Measurements from ENCODE around the gene ENO3.

The ENO3 gene

DNA sequence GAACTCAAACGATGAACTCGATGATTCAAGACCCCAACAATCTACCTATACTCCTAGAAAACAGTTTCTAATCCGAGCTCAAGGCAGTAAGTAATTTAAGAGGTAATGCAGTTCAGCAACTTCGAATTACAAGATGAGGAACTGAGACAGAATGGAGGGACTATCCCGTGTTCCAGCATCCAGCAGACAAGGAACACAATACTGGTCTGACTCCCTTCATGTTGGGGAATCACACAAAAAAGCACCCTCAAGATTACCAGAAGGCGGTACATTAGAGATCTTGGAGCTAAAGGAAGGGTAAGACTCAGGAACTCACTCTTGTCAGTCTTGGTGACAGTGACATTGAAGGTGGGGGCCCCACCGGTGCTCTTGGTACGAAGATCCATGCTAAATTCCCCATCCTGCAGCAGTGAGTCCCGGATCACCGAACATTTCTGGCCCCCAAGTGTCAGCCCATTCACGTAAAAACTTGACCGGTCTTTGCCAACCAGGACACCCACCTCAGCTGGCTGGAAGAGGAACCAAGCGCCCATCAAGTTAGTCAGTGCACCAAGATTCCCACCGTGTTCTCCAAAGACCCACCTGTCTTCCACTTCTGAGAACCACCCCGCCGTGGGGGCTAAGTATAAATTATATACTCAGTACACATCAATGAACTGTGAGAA is 4.5 kb upstream of the ENO3 start:
- Histone ChIP-seq H3K9ac (ENCODE audit: low read length) (peak overlapping the region; percentile 99), H3K4me1 (ENCODE audit: control insufficient read depth, insufficient read depth, low read length) (peaks cover 37% of the 10 kb centered on the region), H3K27me3 (ENCODE audit: control insufficient read depth, insufficient read depth, low read length) (no peaks in the 10 kb centered on the region), H3K4me3 (ENCODE audit: low read length) (peak overlapping the region; percentile 44), H3K9me3 (ENCODE audit: control insufficient read depth, low read length) (no peaks in the 10 kb centered on the region), H3K36me3 (ENCODE audit: control insufficient read depth, insufficient read depth, low read length) (peaks cover 5% of the 10 kb centered on the region)

- peaks cover 34% of the 10 kb centered on the region for H3K4me1 ChIP-seq (ENCODE audit: control insufficient read depth, insufficient read depth, low read length)
- H3K27me3 ChIP-seq (ENCODE audit: control insufficient read depth, insufficient read depth, low read length): no peaks in the 10 kb centered on the region
- peak overlapping the region; percentile 44 for H3K4me3 ChIP-seq (ENCODE audit: low read length)
- peak overlapping the region; percentile 99 for H3K9ac ChIP-seq (ENCODE audit: low read length)
- no peaks in the 10 kb centered on the region for H3K9me3 ChIP-seq (ENCODE audit: control insufficient read depth, low read length)
- peaks cover 5% of the 10 kb centered on the region for H3K36me3 ChIP-seq (ENCODE audit: control insufficient read depth, insufficient read depth, low read length)
Observed at GRCh38 chr17:4947010-4947410, 3.9 kb upstream of the ENO3 start.

GRCh38 chr17:4947411-4948165 is 3.3 kb upstream of the ENO3 start:
- H3K4me3 ChIP-seq (ENCODE audit: low read length): peak overlapping the region; percentile 84
- H3K4me1 ChIP-seq (ENCODE audit: control insufficient read depth, insufficient read depth, low read length): peaks cover 34% of the 10 kb centered on the region
- H3K27me3 ChIP-seq (ENCODE audit: control insufficient read depth, insufficient read depth, low read length): no peaks in the 10 kb centered on the region
- H3K36me3 ChIP-seq (ENCODE audit: control insufficient read depth, insufficient read depth, low read length): peaks cover 5% of the 10 kb centered on the region
- no peaks in the 10 kb centered on the region for H3K9me3 ChIP-seq (ENCODE audit: control insufficient read depth, low read length)
- peak overlapping the region; percentile 99 for H3K9ac ChIP-seq (ENCODE audit: low read length)

- H3K4me1 ChIP-seq (ENCODE audit: control insufficient read depth, insufficient read depth, low read length): peaks cover 38% of the 10 kb centered on the region
- peak within 1 kb of the TSS; percentile 84 for H3K4me3 ChIP-seq (ENCODE audit: low read length)
Observed at GRCh38 chr17:4948166-4948930, 2.6 kb upstream of the ENO3 start, which contains the start of gene PFN1. Gene PFN1, minus strand, starts transcription at chr17:4948530. Its CDS starts 136 bp downstream, at chr17:4948394.

GRCh38 chr17:4948931-4949320 is 2.0 kb upstream of the ENO3 start:
- Histone ChIP-seq H3K36me3 (ENCODE audit: control insufficient read depth, insufficient read depth, low read length) (peaks cover 5% of the 10 kb centered on the region), H3K27me3 (ENCODE audit: control insufficient read depth, insufficient read depth, low read length) (no peaks in the 10 kb centered on the region), H3K4me3 (ENCODE audit: low read length) (peak overlapping the region; percentile 83), H3K9me3 (ENCODE audit: control insufficient read depth, low read length) (no peaks in the 10 kb centered on the region), H3K9ac (ENCODE audit: low read length) (peak overlapping the region; percentile 83), H3K4me1 (ENCODE audit: control insufficient read depth, insufficient read depth, low read length) (peaks cover 43% of the 10 kb centered on the region)

More at GRCh38 chr17:4948166-4948930, 2.6 kb upstream of the ENO3 start, which contains the start of gene PFN1:
- H3K9ac ChIP-seq (ENCODE audit: low read length): peak within 1 kb of the TSS; percentile 99
- peaks cover 5% of the 10 kb centered on the region for H3K36me3 ChIP-seq (ENCODE audit: control insufficient read depth, insufficient read depth, low read length)
- H3K9me3 ChIP-seq (ENCODE audit: control insufficient read depth, low read length): no peaks in the 10 kb centered on the region
- no peaks in the 10 kb centered on the region for H3K27me3 ChIP-seq (ENCODE audit: control insufficient read depth, insufficient read depth, low read length)

GRCh38 chr17:4949321-4950074 is 1.4 kb upstream of the ENO3 start:
- H3K4me1 ChIP-seq (ENCODE audit: control insufficient read depth, insufficient read depth, low read length): peaks cover 39% of the 10 kb centered on the region
- H3K36me3 ChIP-seq (ENCODE audit: control insufficient read depth, insufficient read depth, low read length): peaks cover 5% of the 10 kb centered on the region
- peak overlapping the region; percentile 22 for H3K4me3 ChIP-seq (ENCODE audit: low read length)
- H3K9me3 ChIP-seq (ENCODE audit: control insufficient read depth, low read length): no peaks in the 10 kb centered on the region
- no peaks in the 10 kb centered on the region for H3K27me3 ChIP-seq (ENCODE audit: control insufficient read depth, insufficient read depth, low read length)
- H3K9ac ChIP-seq (ENCODE audit: low read length): peak overlapping the region; percentile 83

DNA sequence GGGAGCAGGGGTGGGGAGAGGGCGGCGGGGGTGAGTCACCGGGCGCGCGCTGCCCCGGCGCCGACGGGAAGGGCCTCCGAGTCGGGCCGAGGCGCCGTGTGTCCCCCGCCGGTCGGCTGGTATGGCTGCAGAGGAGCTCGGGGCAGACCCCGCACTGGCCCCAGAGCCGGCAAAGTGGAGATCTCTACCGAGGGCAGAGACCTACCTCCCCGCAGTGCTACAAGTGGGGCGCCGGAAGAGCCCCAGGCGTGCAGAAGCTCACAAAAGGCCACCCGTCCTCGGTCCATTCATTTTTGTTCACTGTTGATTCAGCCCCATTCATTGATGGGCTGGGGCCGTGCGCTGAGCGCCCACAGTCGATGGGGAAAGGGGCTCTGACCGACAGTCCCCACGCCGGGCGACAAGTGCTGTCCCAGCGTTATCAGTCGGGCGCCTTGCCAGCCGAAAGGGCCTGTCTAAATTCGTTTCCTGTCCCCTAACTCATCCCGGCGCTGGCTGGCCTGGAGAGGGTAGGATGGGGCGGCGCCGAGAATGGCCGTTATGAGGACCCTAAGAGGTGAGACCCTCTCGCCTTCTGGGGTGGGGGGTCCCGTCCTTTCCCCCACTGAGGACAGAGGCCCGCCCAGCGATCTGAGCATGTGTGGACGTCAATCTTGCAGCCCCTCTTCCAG is 709 bp upstream of the ENO3 start:
- Histone ChIP-seq H3K4me1 (ENCODE audit: control insufficient read depth, insufficient read depth, low read length) (peaks cover 32% of the 10 kb centered on the region), H3K4me3 (ENCODE audit: low read length) (peak overlapping the region; percentile 21), H3K27me3 (ENCODE audit: control insufficient read depth, insufficient read depth, low read length) (no peaks in the 10 kb centered on the region), H3K36me3 (ENCODE audit: control insufficient read depth, insufficient read depth, low read length) (no peaks in the 10 kb centered on the region), H3K9me3 (ENCODE audit: control insufficient read depth, low read length) (no peaks in the 10 kb centered on the region), H3K9ac (ENCODE audit: low read length) (peak overlapping the region; percentile 83)

GRCh38 chr17:4951486-4951885 is 567 bp downstream of the ENO3 start:
- no peaks in the 10 kb centered on the region for H3K27me3 ChIP-seq (ENCODE audit: control insufficient read depth, insufficient read depth, low read length)
- H3K36me3 ChIP-seq (ENCODE audit: control insufficient read depth, insufficient read depth, low read length): no peaks in the 10 kb centered on the region
- H3K9me3 ChIP-seq (ENCODE audit: control insufficient read depth, low read length): no peaks in the 10 kb centered on the region
- H3K4me1 ChIP-seq (ENCODE audit: control insufficient read depth, insufficient read depth, low read length): peaks cover 27% of the 10 kb centered on the region
- H3K4me3 ChIP-seq (ENCODE audit: low read length): no peak overlapping the region
- no peak overlapping the region for H3K9ac ChIP-seq (ENCODE audit: low read length)

DNA sequence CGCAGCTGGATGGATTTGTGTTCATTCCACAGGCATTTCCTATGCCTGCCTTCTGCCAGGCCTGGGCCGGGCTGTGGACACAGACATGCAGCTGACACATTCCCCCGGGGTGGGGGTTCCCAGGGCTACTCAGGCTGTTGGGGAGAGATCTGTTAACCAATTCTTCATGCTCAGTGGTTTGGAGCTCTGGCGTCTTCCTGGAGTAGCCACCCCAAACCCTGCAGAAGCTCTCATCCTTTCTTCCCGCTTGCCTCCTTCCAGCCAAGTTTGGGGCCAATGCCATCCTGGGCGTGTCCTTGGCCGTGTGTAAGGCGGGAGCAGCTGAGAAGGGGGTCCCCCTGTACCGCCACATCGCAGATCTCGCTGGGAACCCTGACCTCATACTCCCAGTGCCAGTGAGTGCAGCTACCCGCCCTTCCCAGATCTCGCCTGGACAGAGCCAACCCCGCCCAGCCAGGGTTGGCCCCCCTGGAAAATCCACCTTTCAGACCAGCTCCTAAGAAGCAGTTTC is 2.6 kb downstream of the ENO3 start:
- H3K9me3 ChIP-seq (ENCODE audit: control insufficient read depth, low read length): no peaks in the 10 kb centered on the region
- H3K36me3 ChIP-seq (ENCODE audit: control insufficient read depth, insufficient read depth, low read length): no peaks in the 10 kb centered on the region
- no peaks in the 10 kb centered on the region for H3K27me3 ChIP-seq (ENCODE audit: control insufficient read depth, insufficient read depth, low read length)
- no peak overlapping the region for H3K9ac ChIP-seq (ENCODE audit: low read length)
- no peak overlapping the region for H3K4me3 ChIP-seq (ENCODE audit: low read length)
- peaks cover 26% of the 10 kb centered on the region for H3K4me1 ChIP-seq (ENCODE audit: control insufficient read depth, insufficient read depth, low read length)

DNA sequence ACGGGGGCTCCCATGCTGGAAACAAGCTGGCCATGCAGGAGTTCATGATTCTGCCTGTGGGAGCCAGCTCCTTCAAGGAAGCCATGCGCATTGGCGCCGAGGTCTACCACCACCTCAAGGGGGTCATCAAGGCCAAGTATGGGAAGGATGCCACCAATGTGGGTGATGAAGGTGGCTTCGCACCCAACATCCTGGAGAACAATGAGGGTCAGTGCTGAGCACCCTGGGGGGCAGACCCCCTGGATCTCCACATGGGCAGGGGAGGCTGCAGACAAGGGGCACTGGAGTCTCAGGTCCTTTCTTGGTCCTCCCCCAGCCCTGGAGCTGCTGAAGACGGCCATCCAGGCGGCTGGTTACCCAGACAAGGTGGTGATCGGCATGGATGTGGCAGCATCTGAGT is 4.2 kb downstream of the ENO3 start:
- no peak overlapping the region for H3K9ac ChIP-seq (ENCODE audit: low read length)
- H3K4me3 ChIP-seq (ENCODE audit: low read length): no peak overlapping the region

DNA sequence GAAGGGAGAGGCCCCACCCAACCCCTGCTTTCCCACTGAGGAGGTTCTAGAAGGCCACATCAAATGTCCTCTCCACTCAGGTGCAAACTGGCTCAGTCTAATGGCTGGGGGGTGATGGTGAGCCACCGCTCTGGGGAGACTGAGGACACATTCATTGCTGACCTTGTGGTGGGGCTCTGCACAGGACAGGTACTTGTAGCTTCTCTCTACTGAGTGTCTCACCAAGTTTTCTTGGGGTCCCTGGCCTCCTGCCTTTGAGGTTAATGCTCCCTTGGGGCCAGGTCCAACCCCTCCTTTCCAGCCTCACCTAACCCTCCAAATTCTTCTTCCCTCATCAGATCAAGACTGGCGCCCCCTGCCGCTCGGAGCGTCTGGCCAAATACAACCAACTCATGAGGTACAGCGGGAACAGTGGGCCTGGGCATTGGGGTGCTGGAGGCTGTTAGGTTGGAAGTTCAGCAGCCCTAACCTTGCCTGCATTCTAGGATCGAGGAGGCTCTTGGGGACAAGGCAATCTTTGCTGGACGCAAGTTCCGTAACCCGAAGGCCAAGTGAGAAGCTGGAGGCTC is 5.7 kb downstream of the ENO3 start:
- Histone ChIP-seq H3K4me3 (ENCODE audit: low read length) (no peak overlapping the region), H3K4me1 (ENCODE audit: control insufficient read depth, insufficient read depth, low read length) (peaks cover 18% of the 10 kb centered on the region)

More for the DNA sequence above, 4.2 kb downstream of the ENO3 start:
- no peaks in the 10 kb centered on the region for H3K36me3 ChIP-seq (ENCODE audit: control insufficient read depth, insufficient read depth, low read length)
- peaks cover 25% of the 10 kb centered on the region for H3K4me1 ChIP-seq (ENCODE audit: control insufficient read depth, insufficient read depth, low read length)
- H3K27me3 ChIP-seq (ENCODE audit: control insufficient read depth, insufficient read depth, low read length): no peaks in the 10 kb centered on the region
- H3K9me3 ChIP-seq (ENCODE audit: control insufficient read depth, low read length): no peaks in the 10 kb centered on the region

More for the DNA sequence above, 5.7 kb downstream of the ENO3 start:
- Histone ChIP-seq H3K9ac (ENCODE audit: low read length) (no peak overlapping the region), H3K36me3 (ENCODE audit: control insufficient read depth, insufficient read depth, low read length) (no peaks in the 10 kb centered on the region), H3K27me3 (ENCODE audit: control insufficient read depth, insufficient read depth, low read length) (no peaks in the 10 kb centered on the region), H3K9me3 (ENCODE audit: control insufficient read depth, low read length) (no peaks in the 10 kb centered on the region)

Measured in mucosa of stomach (tissue), 1 donor.